GM12878 (cell line): Measurements from ENCODE around the gene BTNL2. TPM values are rescaled to one million over a fixed set of nuclear protein-coding genes. Genes with fewer than 3 reads are reported as not detected.
A peak's percentile ranks its signal among the peaks of the same experiment; 100 is the strongest.

Source experiments
- ATF3 ChIP-seq: IDR thresholded peaks from 2 replicates; pipeline ENCODE4 v1.6.1; 2011; ENCODE audit warnings: low read depth, mild to moderate bottlenecking, low read length, moderate library complexity, borderline replicate concordance; ENCODE audit errors: extremely low read depth
- BACH1 ChIP-seq: fragments of 450-650 bp; IDR thresholded peaks from 2 replicates; pipeline ENCODE4 v1.6.1; 2017; ENCODE audit warnings: mild to moderate bottlenecking, borderline replicate concordance
- CBFB ChIP-seq: IDR thresholded peaks from 2 replicates; pipeline ENCODE4 v1.6.1; 2016; ENCODE audit warnings: antibody characterized with exemption, low read depth
- CBX3 ChIP-seq: fragments of 200-600 bp; sonication (generic); IDR thresholded peaks from 2 replicates; pipeline ENCODE4 v1.6.1; 2016; ENCODE audit warnings: low read depth, borderline replicate concordance
- CHD2 ChIP-seq: IDR thresholded peaks from 2 replicates; pipeline ENCODE4 v1.6.1; 2011; ENCODE audit warnings: low read depth, low read length, improper control_type of control experiment, borderline replicate concordance
- E4F1 ChIP-seq: fragments of 450-650 bp; IDR thresholded peaks from 2 replicates; pipeline ENCODE4 v1.6.1; 2018; ENCODE audit warnings: borderline replicate concordance, mild to moderate bottlenecking; ENCODE audit not compliant: partially characterized antibody
- ELK1 ChIP-seq: IDR thresholded peaks from 2 replicates; pipeline ENCODE4 v1.6.1; 2012; ENCODE audit warnings: low read depth, low read length, improper control_type of control experiment
- EP300 ChIP-seq, 2 experiments: fragments of 150-350 bp in 1 of 2; IDR thresholded peaks; 2 replicates each; pipeline ENCODE4 v1.6.1; 2011 to 2012; ENCODE audit warnings: low read depth in 2 of 2, low read length in 2 of 2, borderline replicate concordance in 1 of 2, improper control_type of control experiment in 1 of 2, inconsistent platforms in 1 of 2; ENCODE audit not compliant: control insufficient read depth in 1 of 2
- GATAD2B ChIP-seq: fragments of 450-650 bp; conservative IDR thresholded peaks from 2 replicates; pipeline ENCODE4 v1.6.1; 2017; ENCODE audit warnings: low read depth, mild to moderate bottlenecking, moderate library complexity
- HCFC1 ChIP-seq: fragments of 150-350 bp; IDR thresholded peaks from 2 replicates; pipeline ENCODE4 v1.6.1; 2014; ENCODE audit warnings: low read length
- IKZF2 ChIP-seq, 2 experiments: fragments of 450-650 bp; IDR thresholded peaks; 2 replicates each; pipeline ENCODE4 v1.6.1; 2017; ENCODE audit warnings: mild to moderate bottlenecking in 2 of 2, moderate library complexity in 2 of 2
- IRF5 ChIP-seq: fragments of 450-650 bp; IDR thresholded peaks from 2 replicates; pipeline ENCODE4 v1.6.1; 2017; ENCODE audit warnings: borderline replicate concordance
- KLF5 ChIP-seq: fragments of 450-650 bp; IDR thresholded peaks from 2 replicates; pipeline ENCODE4 v1.6.1; 2014; ENCODE audit warnings: mild to moderate bottlenecking; ENCODE audit not compliant: partially characterized antibody
- LARP7 ChIP-seq: fragments of 450-650 bp; IDR thresholded peaks from 2 replicates; pipeline ENCODE4 v1.6.1; 2017; ENCODE audit warnings: mild to moderate bottlenecking
- MXI1 ChIP-seq: fragments of 150-350 bp; IDR thresholded peaks from 2 replicates; pipeline ENCODE4 v1.6.1; 2011; ENCODE audit warnings: low read depth, mild to moderate bottlenecking, inconsistent platforms, low read length, improper control_type of control experiment
- NFIC ChIP-seq: IDR thresholded peaks from 2 replicates; pipeline ENCODE4 v1.6.1; 2012; ENCODE audit warnings: low read depth, mild to moderate bottlenecking, inconsistent platforms, low read length, moderate library complexity
- NRF1 ChIP-seq: conservative IDR thresholded peaks from 2 replicates; pipeline ENCODE4 v1.6.1; 2011; ENCODE audit warnings: mild to moderate bottlenecking, low read depth, low read length, improper control_type of control experiment
- PKNOX1 ChIP-seq: fragments of 450-650 bp; IDR thresholded peaks from 2 replicates; pipeline ENCODE4 v1.6.1; 2016; ENCODE audit warnings: mild to moderate bottlenecking
- PML ChIP-seq: IDR thresholded peaks from 2 replicates; pipeline ENCODE4 v1.6.1; 2012; ENCODE audit warnings: low read length, inconsistent platforms
- POLR2AphosphoS2 ChIP-seq: IDR thresholded peaks from 2 replicates; pipeline ENCODE4 v1.6.1; 2011; ENCODE audit warnings: low read depth, mild to moderate bottlenecking, low read length, improper control_type of control experiment, moderate library complexity
- RUNX3 ChIP-seq: IDR thresholded peaks from 2 replicates; pipeline ENCODE4 v1.6.1; 2012; ENCODE audit warnings: low read length, inconsistent platforms
- SP1 ChIP-seq: IDR thresholded peaks from one replicate; pipeline ENCODE4 v1.6.1; 2011; ENCODE audit warnings: low read depth, low read length
- SPI1 ChIP-seq: IDR thresholded peaks from 2 replicates; pipeline ENCODE4 v1.6.1; 2011; ENCODE audit warnings: low read depth, mild to moderate bottlenecking, low read length, moderate library complexity, borderline replicate concordance; ENCODE audit not compliant: insufficient read depth
- SRF ChIP-seq, 2 experiments: IDR thresholded peaks; 2 replicates each; pipeline ENCODE4 v1.6.1; 2011; ENCODE audit warnings: low read depth in 2 of 2, low read length in 2 of 2, mild to moderate bottlenecking in 1 of 2, moderate library complexity in 1 of 2
- TCF12 ChIP-seq: IDR thresholded peaks from 2 replicates; pipeline ENCODE4 v1.6.1; 2011; ENCODE audit warnings: low read depth, mild to moderate bottlenecking, low read length
- YY1 ChIP-seq: IDR thresholded peaks from 2 replicates; pipeline ENCODE4 v1.6.1; 2011; ENCODE audit warnings: low read depth, mild to moderate bottlenecking, low read length
- polyA plus RNA-seq, 11 experiments: library from polyadenylated mRNA; depleted of rRNA in 4 of 11; unstranded in 6 of 11; stranded (reverse) in 5 of 11; fragments of >200 nt; fragmentation: Nextera tagmentation in 4 of 11; fragmentation: Illumina TruSeq in 1 of 11; extraction: Ambion mirVana in 4 of 11; extraction: Trizol in 1 of 11; gene quantifications; 1 replicate in 1 of 11; 2 replicates in 10 of 11; pipeline versions ENCODE4 v1.2.1 to v1.2.3, GENCODE V29; 2011 to 2016; ENCODE audit warnings: inconsistent platforms in 2 of 11, missing spikeins in 2 of 11, low read depth in 1 of 11
- total RNA-seq, 4 experiments: library from RNA; depleted of rRNA in 3 of 4; stranded (reverse); fragments of >200 nt in 3 of 4; fragmentation: Illumina TruSeq in 1 of 4; extraction: Trizol in 1 of 4; gene quantifications; 2 replicates each; pipeline versions ENCODE4 v1.2.1 to v1.2.3, GENCODE V29; 2013 to 2021

The BTNL2 gene
- total and polyA plus RNA-seq, 10 of the 15 experiments (the other 5 are each of a cell fraction or from before 2014, with no cell fraction given), result 0.11 to 0.29 (median 0.26) TPM; not detected in 5

- TF ChIP-seq NRF1 (no peak), EP300 (IDR thresholded peaks at IDR 0.05; ENCODE audit: borderline replicate concordance in 1 of 2, control insufficient read depth in 1 of 2, low read depth in 2 of 2, low read length in 2 of 2) (no peak), PML (no peak), E4F1 (no peak), RUNX3 (no peak), HCFC1 (no peak), IKZF2 (IDR thresholded peaks at IDR 0.05) (peak in 1 of 2 experiments; percentile 10; a peak in 1 of 4 replicates), CHD2 (no peak), KLF5 (no peak), PKNOX1 (peak; percentile 12; the same call in 1 of the 2 replicates), IRF5 (no peak), SRF (IDR thresholded peaks at IDR 0.05; ENCODE audit: low read depth in 2 of 2, low read length in 2 of 2) (no peak), LARP7 (peak; percentile 24; the same call in 1 of the 2 replicates), ATF3 (peak; percentile 18; the same call in 1 of the 2 replicates), YY1 (peak; percentile 73; the same call in 1 of the 2 replicates), MXI1 (no peak), CBX3 (no peak), SPI1 (0 out of 2 replicates have a peak, but pooled peaks have one; percentile 18), NFIC (no peak), BACH1 (no peak), GATAD2B (no peak), ELK1 (no peak), POLR2AphosphoS2 (no peak), CBFB (no peak), TCF12 (no peak), SP1 (no peak)
Observed at GRCh38 chr6:32413427-32414047, 6.6 kb upstream of the BTNL2 start (continued).
